SHP77 treated with DMSO at 0.1 percent for 48 hours (cell line): ENCODE results near the gene SRGN.
"Not testable (repeated sequence)": the region's sequence is repeated elsewhere in the genome, so short reads cannot be mapped to it uniquely, and the experiment has no call there.

ENCODE experiments used
- DNase-seq: peaks from one replicate; lab custom pipeline; 2025; lab: John Stamatoyannopoulos, UW

The SRGN gene

GRCh38 chr10:69141304-69141703, 53.4 kb downstream of the SRGN start:
- no peak for DNase-seq

DNA sequence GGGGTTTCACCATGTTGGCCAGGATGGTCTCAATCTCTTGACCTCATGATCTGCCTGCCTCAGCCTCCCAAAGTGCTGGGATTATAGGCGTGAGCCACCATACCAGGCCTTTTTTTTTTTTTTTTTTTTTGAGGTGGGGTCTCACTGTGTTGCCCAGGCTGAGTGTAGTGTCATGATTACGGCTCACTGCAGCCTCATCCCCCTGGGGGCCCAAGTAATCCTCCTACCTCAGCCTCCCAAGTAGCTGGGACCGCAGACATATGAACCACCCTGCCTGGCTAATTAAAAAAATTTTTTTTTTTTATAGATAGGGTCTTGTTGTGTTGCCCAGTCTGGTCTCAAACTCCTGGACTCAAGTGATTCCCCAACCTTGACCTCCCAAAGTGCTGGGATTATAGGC, 54.2 kb downstream of the SRGN start:
- not testable (repeated sequence) for DNase-seq

GRCh38 chr10:69142983-69143382, 55.1 kb downstream of the SRGN start:
- DNase-seq = no peak

DNA sequence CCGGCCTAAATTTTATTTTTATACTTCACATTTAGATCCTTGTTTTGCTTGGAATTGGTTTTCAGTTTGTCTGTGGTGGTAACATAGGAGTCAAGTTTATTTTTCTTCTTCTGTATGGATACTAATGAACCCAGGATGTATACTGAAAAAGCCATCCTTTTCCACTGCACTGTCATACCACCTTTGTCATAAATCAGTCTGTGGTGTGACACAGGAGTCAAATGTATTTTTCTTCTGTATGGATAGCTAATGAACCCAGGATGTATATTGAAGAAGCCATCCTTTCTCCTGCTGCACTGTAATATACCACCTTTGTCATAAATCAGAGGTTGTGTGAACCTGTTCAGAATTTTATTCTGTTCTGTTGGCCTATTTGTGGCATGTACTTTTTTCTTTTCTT, 57.4 kb downstream of the SRGN start:
- no peak for DNase-seq

DNA sequence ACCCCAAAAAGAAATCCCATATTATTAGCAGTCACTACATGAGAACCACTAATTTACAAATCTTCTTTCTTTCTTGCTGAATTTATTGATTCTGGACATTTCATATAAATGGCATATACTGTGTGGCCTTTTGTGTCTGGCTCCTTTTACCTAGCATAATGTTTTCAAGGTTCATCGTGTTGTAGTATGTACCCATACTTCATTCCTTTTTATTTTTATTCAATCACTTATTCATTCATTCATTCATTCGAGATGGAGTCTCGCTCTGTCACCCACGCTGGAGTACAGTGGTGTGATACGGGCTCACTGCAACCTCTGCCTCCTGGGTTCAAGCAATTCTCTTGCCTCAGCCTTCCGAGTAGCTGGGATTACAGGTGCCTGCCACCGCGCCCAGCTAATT, 58.0 kb downstream of the SRGN start:
- DNase-seq = no peak

- no peak for DNase-seq
Observed at GRCh38 chr10:69146759-69147158, 58.9 kb downstream of the SRGN start.

GRCh38 chr10:69151984-69152383, 64.1 kb downstream of the SRGN start:
- no peak for DNase-seq

DNA sequence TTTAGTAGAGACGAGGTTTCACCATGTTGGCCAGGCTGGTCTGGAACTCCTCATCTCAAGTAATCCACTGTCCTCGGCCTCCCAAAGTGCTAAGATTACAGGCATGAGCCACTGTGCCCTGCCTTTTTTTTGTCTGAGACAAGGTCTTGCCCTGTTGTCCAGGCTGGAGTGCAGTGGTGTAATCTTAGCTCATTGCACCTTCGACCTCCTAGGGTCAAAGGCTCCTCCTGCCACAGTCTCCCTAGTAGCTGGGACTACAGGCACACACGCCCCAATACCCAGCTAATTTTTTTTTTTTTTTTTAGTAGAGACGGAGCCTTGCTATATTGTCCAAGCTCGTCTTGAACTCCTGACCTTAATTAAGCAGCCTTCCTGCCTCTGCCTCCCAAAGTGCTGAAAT, 65.3 kb downstream of the SRGN start:
- DNase-seq = no peak
